ENCODE measurements around the gene TRPV2. TPM values are rescaled to one million over a fixed set of nuclear protein-coding genes. Genes with fewer than 3 reads are reported as not detected.

TRPV2 gene
- total and polyA plus RNA-seq, 2 experiments from 2014 or later = 0.09 to 0.93 TPM

DNA sequence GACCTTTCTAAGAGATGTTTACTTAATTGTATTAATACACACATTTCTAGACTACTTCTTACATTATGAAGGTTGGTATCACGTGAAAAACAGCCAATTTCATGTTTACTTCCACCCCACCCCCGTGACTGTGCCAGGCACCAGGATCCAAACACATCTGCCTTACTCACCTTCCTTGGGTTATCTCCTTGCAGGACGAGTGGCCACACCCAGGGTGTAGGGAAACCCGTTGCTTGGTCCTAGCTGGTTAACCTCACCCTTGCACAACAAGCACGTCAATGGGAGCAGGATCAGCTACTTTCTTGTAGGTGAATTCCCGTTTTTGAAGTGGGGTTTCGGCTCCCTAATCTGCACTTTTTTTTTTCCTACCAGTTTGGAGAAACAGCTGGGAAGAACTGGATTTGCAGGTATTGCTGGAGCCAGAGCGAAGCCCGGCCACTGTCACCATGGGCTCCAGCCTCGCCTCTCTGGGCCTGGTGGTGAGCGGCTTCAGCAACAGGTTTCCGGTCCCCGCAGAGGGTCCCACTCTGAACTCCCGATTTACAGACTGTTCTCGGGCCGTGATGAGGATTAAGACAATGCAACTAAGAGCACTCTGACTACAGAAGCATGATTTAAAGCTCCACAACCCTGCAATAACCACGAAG lies 36.6 kb upstream of the TRPV2 start:
- DNase-seq (ENCODE audit: low read depth in 1 of 2, low spot score in 1 of 2) = no peak
- H3K9me3 ChIP-seq (ENCODE audit: low read depth) = no peaks in the 10 kb centered on the region
- no peaks in the 10 kb centered on the region for H3K4me1 ChIP-seq (ENCODE audit: low read depth)
- no peak overlapping the region for H3K4me3 ChIP-seq
- no peak overlapping the region for H3K27ac ChIP-seq
- TF ChIP-seq, protein P1, sequence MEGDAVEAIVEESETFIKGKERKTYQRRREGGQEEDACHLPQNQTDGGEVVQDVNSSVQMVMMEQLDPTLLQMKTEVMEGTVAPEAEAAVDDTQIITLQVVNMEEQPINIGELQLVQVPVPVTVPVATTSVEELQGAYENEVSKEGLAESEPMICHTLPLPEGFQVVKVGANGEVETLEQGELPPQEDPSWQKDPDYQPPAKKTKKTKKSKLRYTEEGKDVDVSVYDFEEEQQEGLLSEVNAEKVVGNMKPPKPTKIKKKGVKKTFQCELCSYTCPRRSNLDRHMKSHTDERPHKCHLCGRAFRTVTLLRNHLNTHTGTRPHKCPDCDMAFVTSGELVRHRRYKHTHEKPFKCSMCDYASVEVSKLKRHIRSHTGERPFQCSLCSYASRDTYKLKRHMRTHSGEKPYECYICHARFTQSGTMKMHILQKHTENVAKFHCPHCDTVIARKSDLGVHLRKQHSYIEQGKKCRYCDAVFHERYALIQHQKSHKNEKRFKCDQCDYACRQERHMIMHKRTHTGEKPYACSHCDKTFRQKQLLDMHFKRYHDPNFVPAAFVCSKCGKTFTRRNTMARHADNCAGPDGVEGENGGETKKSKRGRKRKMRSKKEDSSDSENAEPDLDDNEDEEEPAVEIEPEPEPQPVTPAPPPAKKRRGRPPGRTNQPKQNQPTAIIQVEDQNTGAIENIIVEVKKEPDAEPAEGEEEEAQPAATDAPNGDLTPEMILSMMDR (IDR thresholded peaks at IDR 0.05; ENCODE audit: low read depth, low read length) = no peak
- no peaks in the 10 kb centered on the region for H3K27me3 ChIP-seq
- peaks cover 12% of the 10 kb centered on the region for H3K36me3 ChIP-seq

DNA sequence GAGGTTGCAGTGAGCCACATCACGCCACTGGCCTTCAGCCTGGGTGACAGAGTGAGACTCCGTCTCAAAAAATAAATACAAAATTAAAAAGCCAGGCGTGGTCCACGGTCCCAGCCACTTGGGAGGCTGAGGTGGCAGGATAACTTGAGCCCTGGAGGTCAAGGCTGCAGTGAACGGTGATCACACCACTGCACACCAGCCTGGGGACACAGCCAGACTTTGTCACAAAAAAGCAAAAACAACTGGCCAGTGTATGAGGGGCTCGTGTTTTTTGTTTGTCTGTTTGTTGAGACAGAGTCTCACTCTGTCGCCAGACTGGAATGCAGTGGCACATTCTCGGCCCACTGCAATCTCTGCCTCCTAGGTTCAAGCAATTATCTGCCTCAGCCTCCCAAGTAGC lies 35.7 kb upstream of the TRPV2 start:
- Histone ChIP-seq H3K36me3 (peaks cover 12% of the 10 kb centered on the region), H3K4me3 (no peak overlapping the region), H3K9me3 (ENCODE audit: low read depth) (no peaks in the 10 kb centered on the region), H3K27me3 (no peaks in the 10 kb centered on the region), H3K27ac (no peak overlapping the region), H3K4me1 (ENCODE audit: low read depth) (no peaks in the 10 kb centered on the region)
- TF ChIP-seq, protein P1 (IDR thresholded peaks at IDR 0.05; ENCODE audit: low read depth, low read length) = no peak
- no peak for DNase-seq (ENCODE audit: low read depth in 1 of 2, low spot score in 1 of 2)

DNA sequence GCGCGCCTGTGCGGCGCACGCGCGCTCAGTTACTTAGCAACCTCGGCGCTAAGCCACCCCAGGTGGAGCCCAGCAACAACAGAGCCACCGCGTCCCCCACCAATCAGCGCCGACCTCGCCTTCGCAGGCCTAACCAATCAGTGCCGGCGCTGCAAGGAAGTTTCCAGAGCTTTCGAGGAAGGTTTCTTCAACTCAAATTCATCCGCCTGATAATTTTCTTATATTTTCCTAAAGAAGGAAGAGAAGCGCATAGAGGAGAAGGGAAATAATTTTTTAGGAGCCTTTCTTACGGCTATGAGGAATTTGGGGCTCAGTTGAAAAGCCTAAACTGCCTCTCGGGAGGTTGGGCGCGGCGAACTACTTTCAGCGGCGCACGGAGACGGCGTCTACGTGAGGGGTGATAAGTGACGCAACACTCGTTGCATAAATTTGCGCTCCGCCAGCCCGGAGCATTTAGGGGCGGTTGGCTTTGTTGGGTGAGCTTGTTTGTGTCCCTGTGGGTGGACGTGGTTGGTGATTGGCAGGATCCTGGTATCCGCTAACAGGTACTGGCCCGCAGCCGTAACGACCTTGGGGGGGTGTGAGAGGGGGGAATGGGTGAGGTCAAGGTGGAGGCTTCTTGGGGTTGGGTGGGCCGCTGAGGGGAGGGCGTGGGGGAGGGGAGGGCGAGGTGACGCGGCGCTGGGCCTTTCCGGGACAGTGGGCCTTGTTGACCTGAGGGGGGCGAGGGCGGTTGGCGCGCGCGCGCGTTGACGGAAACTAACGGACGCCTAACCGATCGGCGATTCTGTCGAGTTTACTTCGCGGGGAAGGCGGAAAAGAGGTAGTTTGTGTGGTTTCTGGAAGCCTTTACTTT lies 34.5 kb upstream of the TRPV2 start, which contains the start of gene UBB:
UBB (plus strand) TSS at position 452 of the 856 bp plus-strand sequence. CDS start 817 bp downstream, outside the sequence.
- Histone ChIP-seq H3K27ac (peak within 1 kb of the TSS; percentile 100), H3K9me3 (ENCODE audit: low read depth) (no peaks in the 10 kb centered on the region), H3K36me3 (peaks cover 12% of the 10 kb centered on the region), H3K4me1 (ENCODE audit: low read depth) (no peaks in the 10 kb centered on the region), H3K4me3 (peak within 1 kb of the TSS; percentile 41), H3K27me3 (no peaks in the 10 kb centered on the region)
- TF ChIP-seq, protein P1 (IDR thresholded peaks at IDR 0.05; ENCODE audit: low read depth, low read length) = no peak
- peak; percentile 97 to 99 for DNase-seq (ENCODE audit: low read depth in 1 of 2, low spot score in 1 of 2)

DNA sequence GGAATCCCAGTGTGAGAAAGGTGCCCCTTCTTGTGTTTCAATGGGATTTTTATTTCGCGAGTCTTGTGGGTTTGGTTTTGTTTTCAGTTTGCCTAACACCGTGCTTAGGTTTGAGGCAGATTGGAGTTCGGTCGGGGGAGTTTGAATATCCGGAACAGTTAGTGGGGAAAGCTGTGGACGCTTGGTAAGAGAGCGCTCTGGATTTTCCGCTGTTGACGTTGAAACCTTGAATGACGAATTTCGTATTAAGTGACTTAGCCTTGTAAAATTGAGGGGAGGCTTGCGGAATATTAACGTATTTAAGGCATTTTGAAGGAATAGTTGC lies 33.9 kb upstream of the TRPV2 start:
- Histone ChIP-seq H3K4me3 (peak overlapping the region; percentile 41), H3K4me1 (ENCODE audit: low read depth) (no peaks in the 10 kb centered on the region), H3K27ac (peak overlapping the region; percentile 100), H3K9me3 (ENCODE audit: low read depth) (no peaks in the 10 kb centered on the region), H3K27me3 (no peaks in the 10 kb centered on the region), H3K36me3 (peaks cover 12% of the 10 kb centered on the region)
- TF ChIP-seq, protein P1 (IDR thresholded peaks at IDR 0.05; ENCODE audit: low read depth, low read length) = no peak
- peak in 1 of 2 donors; percentile 32 for DNase-seq (ENCODE audit: low read depth in 1 of 2, low spot score in 1 of 2)

DNA sequence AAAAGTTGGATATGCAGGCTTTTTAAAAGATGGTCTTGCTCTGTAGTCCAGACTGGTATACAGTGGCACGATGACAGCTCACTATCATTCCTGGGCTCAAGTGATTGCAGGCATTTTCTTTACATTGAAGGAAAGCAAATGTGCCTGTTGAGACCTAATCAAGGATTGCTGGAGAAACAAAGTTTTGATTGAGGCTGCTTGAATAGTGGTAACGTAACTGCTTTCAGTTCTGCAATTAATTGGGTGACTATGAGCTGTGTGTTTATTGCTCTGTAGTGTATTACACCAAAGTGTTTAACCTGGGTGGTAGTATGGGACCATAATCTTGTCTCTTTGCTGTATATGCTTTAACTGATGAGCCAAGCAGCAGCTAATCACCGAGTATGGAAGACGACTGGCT lies 32.2 kb upstream of the TRPV2 start:
- H3K4me3 ChIP-seq = no peak overlapping the region
- H3K27ac ChIP-seq = no peak overlapping the region
- H3K36me3 ChIP-seq = peaks cover 12% of the 10 kb centered on the region
- no peaks in the 10 kb centered on the region for H3K27me3 ChIP-seq
- DNase-seq (ENCODE audit: low read depth in 1 of 2, low spot score in 1 of 2) = no peak
- no peaks in the 10 kb centered on the region for H3K9me3 ChIP-seq (ENCODE audit: low read depth)
- H3K4me1 ChIP-seq (ENCODE audit: low read depth) = no peaks in the 10 kb centered on the region
- TF ChIP-seq, protein P1 (IDR thresholded peaks at IDR 0.05; ENCODE audit: low read depth, low read length) = no peak

All from cardiac muscle cell (in vitro differentiated cells and primary cell).